Gastrocnemius medialis (tissue), 4 donors: ENCODE measurements around the gene SKIDA1.

Experiments used
- POLR2A ChIP-seq, 2 donors: fragments of 450-650 bp; IDR thresholded peaks; one replicate each; pipeline ENCODE4 v1.6.1; 2017; ENCODE audit warnings: antibody characterized with exemption in 2 of 2, mild to moderate bottlenecking in 2 of 2, moderate library complexity in 2 of 2
- TF ChIP-seq, protein P1 (sequence below), 5 experiments: fragments of 450-650 bp in 3 of 5; fragments of 200-600 bp in 2 of 5; sonication (generic) in 2 of 5; IDR thresholded peaks in 4 of 5; conservative IDR thresholded peaks in 1 of 5; 1 replicate in 4 of 5; 2 replicates in 1 of 5; pipeline ENCODE4 v1.5.1; 2016 to 2019; ENCODE audit warnings: antibody characterized with exemption in 5 of 5, mild to moderate bottlenecking in 3 of 5, moderate library complexity in 3 of 5

DNA sequence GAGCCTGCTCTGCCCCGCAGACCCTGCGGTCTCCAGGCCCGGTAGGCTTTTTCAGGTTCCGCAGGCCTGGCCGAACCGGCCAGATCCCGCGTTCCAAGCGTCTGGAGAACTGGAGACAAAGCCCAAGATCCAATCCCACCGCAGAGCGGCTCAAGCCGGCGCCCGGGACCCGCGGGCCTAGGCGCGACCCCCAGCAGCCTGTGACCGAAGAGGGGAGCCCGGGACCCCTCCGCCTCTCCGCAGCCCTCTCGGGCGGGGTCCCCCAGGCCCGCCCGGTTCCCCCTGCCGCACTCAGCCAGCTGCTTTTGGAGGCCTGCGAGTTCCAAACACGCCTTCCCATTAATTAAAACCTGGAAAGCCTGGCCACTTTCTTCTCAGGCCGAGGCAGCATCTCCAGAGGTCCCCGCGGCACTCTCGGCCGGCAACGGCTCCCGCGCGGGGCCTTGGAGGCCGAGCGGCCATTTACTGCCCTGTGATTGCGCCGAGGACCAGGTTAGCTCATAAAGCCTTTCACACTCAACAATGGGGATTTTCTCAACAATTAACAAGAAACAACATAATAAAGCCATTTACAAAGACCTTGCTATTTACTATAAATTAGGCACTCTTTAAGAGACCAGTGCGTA, 16.7 kb downstream of the SKIDA1 start:
- TF ChIP-seq, protein P1, sequence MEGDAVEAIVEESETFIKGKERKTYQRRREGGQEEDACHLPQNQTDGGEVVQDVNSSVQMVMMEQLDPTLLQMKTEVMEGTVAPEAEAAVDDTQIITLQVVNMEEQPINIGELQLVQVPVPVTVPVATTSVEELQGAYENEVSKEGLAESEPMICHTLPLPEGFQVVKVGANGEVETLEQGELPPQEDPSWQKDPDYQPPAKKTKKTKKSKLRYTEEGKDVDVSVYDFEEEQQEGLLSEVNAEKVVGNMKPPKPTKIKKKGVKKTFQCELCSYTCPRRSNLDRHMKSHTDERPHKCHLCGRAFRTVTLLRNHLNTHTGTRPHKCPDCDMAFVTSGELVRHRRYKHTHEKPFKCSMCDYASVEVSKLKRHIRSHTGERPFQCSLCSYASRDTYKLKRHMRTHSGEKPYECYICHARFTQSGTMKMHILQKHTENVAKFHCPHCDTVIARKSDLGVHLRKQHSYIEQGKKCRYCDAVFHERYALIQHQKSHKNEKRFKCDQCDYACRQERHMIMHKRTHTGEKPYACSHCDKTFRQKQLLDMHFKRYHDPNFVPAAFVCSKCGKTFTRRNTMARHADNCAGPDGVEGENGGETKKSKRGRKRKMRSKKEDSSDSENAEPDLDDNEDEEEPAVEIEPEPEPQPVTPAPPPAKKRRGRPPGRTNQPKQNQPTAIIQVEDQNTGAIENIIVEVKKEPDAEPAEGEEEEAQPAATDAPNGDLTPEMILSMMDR (IDR thresholded peaks at IDR 0.05 in 4 of 5, conservative IDR thresholded peaks at IDR 0.05 in 1 of 5): no peak
- TF ChIP-seq POLR2A (IDR thresholded peaks at IDR 0.05): no peak
